ENCODE data around the gene PSMB8.

PSMB8 gene

DNA sequence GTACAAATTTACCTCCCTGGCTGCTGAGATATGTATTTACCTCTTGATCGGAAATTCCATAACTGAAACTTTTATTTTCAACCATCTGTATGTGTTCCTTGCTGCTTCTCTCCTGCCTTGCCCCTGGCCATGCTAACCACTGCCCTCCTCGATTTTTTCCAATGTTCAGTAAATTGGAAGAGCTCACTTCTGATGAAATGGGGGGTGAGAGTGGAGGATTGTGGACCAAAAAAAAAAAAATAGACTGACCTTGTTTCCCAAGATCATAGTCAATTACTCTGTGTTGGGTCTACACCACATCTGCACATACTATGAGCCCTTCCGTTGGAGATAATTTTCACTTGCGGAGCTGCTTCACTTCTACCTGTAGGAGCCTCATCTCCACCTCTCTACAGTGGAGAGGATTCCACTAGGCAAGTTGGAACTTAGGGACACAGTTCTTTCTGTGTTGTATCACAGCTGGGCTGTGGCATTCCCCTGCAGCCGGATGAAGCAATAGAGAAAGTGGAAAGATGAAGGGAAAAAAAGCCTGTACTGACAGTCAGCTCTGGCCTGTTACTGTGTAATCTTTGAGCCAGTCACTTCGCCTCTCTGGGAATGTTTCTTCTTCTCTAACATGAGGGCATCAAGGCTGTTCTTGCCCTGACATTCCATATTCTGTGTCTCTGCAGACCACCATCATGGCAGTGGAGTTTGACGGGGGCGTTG lies 11.8 kb upstream of the PSMB8 start:
- no peak for DNase-seq (ENCODE audit: low read depth)

DNA sequence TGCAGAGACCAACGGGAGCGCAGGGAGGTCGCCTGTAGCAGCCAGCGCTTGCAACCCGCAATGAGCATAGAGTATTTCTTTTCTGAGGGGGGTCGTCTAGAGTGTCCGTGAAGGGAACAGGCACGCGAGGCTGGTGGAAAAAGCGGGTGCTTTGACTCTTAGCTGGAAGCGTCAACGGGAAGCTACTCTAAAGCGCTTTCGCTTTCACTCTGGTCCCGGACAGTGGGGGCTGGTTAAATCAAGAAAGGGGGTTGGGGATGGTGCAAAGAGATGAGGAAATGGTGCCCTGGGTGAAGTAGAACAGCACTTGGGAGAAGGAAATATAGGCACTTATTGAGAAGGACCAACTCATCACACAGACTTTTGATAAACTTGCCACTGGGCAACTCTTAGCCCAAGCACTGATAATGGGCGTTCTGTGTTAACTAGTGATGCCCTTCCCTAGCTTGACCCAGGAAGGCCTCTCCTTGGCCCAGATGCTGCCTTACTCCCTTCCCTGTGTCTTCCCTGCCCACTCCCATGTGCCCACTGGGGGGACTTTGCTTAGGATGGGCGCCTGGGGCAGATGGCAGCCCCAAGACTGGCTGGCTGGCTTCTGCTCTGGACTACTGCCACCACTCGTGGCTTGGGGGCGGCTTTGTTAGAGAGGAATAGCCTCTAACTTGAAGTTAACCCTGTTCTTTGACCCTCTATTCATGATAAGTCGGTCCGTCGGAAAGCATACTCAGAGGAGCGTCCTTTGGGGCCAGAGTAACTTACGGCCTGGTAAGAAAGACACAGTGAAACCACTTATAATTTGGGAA lies 10.7 kb upstream of the PSMB8 start:
- DNase-seq (ENCODE audit: low read depth) = peak; percentile 61

DNA sequence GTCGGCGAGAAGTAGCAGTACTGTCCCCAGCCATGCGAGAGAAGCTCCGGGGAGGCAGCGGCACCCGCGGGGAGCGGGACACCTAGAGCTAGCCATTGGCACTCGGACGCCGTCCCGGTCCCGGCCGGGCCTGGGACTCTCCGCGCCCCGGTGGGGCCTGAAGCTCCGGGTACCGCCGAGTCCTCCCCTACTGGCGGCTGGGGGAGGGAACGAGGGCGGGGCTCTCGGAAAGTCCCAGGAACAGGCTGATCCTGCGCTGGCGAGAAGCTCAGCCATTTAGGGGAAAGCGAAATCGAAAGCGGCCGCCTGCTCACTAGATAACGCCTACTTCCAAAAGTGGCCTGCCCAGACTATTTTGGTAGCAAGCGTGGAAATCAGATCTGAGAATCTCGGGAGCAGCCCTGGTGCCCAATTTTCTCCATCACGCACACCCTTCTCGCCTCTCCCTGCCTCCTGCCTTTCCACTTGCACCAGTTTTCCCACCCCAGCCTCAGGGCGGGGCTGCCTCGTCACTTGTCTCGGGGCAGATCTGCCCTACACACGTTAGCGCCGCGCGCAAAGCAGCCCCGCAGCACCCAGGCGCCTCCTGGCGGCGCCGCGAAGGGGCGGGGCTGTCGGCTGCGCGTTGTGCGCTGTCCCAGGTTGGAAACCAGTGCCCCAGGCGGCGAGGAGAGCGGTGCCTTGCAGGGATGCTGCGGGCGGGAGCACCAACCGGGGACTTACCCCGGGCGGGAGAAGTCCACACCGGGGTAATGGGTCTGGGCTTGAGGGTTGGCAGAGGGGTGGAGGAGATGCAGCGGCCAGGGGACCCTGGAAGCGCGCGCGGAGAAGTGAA lies 9.9 kb upstream of the PSMB8 start, which contains the start of the genes PSMB9 and TAP1:
TSS of gene PSMB9 (plus strand) at position 652 of the 835 bp plus-strand sequence. CDS start at position 690, 38 bp downstream.
TSS of gene TAP1 (minus strand) at position 164 of the 835 bp plus-strand sequence. CDS start at position 96, 68 bp downstream.
- peak; percentile 94 for DNase-seq (ENCODE audit: low read depth)

DNA sequence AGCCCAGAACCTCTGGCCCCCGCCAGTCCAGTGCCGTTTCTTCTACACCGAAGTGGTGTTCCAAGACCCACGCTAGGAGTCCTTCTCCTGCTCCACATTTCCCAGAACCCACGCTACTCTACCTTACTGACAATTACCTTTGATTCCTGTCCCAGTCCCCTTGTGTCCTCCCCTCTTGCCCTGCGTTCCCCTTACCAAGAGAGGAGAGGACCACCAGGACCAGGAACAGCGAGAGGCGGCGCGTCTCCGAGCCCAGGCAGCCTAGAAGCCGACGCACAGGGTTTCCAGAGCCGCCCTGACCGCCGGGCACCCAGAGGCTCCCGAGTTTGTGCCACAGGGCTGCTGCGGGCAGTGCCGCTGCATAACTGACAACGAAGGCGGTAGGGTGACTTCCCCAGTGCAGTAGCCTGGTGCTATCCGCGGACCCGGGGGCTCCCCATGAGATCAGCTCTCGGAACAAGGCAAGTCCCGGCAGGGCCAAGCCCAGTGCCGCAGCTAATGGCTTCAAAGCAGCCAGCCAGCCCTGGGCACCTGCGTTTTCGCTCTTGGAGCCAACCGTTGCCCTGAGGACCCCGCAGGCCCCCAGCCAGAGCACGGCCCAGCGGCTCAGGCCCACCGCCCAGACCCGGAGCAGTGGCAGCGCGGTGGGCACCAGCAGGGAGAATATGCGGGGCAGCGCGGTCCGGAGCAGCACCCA lies 9.1 kb upstream of the PSMB8 start:
- no peak for DNase-seq (ENCODE audit: low read depth)

DNA sequence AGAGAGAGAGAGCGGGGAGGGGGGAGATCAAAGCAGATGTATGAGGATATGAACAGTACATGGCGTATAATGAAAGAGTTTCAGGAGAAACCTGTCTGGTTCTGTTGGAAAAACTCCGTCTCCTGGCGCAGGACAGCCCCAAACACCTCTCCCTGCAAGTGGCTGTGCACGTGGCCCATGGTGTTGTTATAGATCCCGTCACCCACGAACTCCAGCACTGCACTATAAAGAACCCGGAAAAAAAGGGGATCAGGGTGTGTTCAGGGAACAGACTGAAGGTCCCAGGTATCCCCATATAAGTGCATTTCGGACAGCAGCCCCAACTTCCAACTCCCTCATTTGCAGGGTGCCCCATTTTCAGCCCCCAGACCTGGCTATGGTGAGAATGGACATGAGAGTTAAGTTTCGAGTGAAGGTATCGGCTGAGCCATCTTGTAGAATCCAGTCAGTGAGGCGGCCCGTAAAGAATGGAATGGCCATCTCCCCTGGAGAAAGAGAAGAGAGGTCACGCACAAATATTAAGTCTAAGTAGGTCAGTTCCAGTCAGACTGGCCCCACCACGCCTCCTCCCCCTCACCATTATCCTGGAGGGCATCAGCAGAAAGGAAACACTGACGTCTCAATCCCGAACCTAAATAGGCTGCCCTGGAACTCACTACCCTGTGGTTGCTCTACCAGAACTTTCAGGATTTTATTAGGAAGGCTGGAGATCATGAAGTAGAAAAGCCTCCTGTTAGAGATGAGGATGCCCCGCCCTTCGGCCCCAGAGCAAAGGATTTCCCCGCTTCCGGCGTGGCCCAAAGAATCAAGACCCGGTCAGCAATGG lies 8.4 kb upstream of the PSMB8 start:
- DNase-seq (ENCODE audit: low read depth) = no peak

DNA sequence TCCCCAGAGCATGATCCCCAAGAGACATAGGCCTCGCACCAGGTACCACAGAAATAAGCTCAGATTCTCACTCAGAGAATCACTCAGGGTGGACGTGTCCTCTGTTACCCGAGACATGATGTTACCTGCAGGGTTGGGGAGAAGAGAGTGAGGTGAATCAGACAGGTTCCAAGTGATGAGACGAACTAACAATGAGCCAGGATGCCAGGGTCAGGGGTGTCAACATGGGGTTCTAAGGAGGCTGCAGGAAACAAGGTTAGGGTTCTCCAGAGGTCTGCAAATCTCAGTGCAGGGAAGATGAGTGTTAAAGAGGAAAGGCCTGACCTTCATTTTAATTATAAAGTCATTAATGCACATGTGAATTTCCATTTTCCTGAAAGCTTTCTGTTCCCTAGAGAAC lies 7.2 kb upstream of the PSMB8 start:
- no peak for DNase-seq (ENCODE audit: low read depth)

DNA sequence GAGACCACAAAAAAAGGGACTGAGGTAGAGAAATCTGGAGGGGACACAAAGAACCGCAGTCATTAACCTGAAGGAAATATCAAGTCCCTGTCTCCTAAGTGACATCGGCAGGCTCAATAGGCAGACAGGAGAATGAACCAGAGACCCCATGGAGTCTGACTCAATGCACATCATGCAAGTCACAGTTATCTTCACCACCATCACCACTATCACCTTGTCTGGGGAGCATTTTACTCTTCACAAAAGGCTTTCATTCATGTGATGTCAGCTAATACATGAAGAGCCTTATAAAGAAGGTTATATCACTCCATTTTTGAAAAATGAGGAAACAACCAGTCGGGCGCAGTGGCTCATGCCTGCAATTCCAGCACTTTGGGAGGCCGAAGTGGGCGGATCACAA lies 5.3 kb upstream of the PSMB8 start:
- DNase-seq (ENCODE audit: low read depth) = no peak

DNA sequence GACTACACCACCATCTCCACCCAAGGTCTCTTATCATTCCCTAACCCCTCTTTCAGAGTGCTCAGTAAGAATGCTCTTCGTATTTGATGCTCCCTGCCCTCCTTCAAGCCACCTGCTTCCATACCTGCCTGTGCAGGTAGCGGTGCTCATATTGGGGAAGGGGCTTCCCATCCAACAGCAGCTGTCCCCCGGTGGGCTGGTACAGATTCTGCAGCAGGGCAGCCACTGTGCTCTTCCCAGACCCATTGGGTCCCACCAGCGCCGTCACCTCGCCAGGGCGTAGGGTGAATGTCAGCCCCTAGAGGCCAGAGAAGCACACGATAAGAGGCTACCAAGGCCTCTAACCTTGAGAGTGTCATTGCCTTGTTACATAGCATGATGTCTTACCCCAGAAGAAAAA lies 3.9 kb upstream of the PSMB8 start:
- no peak for DNase-seq (ENCODE audit: low read depth)

DNA sequence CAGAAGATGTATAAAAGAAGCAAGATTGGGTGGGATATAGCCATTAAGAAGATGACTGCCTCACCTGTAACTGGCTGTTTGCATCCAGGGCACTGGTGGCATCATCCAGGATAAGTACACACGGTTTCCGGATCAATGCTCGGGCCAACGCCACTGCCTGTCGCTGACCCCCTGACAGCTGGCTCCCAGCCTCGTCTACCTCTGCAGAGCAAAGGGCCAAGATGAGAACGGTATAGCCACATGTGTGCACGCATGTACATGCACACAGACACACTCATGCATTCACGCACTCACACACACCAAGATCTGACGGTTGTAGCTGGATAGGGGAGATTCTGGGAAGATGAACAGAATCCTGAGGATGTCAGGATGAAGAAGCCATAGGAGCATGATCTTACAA lies 3.2 kb upstream of the PSMB8 start:
- no peak for DNase-seq (ENCODE audit: low read depth)

DNA sequence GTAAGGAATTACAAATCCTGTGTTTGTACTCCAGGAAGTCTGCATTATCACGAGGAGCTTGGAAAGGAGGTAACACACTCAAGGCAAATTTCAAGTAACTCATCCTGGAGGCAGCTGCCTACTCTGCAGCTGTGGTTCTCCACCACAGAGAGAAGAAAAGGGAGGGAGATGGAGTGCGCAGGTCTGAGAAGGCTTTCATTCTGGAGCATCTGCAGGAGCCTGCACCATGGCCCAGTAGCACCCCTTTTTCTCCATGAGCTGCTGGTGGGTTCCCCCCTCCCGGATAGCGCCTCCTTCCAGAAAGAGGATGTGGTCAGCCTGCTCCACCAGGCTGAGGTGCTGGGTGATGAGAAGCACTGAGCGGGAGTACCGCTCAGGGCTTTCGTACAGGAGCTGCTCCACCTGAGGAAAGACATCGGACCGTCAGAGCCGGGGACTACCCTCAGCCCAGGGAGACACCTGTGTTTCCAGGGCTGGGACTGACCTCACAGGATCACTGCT lies 1.6 kb upstream of the PSMB8 start:
- peak; percentile 35 for DNase-seq (ENCODE audit: low read depth)

DNA sequence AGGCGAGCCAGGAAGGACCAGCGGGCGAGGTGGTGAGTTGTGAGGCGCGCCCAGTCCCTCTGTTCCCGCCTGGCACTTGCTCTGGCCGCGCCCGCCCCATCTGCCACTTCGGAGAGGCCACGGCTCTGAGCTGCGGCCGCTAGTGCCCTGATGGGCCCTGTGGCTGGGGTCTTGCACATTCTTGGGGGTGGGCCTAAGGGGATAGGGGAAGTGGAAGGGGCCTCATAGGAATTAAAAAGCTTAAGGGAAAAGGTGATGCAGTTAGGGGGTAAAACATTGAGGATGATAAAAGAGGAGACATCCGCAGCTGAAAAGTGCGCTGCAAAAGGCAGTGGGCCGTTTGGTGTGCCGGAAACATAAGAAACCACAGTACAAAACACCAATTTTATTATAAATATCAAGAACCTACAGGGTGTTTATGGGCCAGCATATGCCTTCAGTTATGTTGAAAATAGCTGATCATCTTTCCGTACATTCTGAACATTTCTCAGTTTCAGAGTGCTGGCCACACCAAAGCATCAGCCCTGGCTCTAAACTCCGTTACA lies 1.1 kb upstream of the PSMB8 start:
- DNase-seq (ENCODE audit: low read depth) = no peak

DNA sequence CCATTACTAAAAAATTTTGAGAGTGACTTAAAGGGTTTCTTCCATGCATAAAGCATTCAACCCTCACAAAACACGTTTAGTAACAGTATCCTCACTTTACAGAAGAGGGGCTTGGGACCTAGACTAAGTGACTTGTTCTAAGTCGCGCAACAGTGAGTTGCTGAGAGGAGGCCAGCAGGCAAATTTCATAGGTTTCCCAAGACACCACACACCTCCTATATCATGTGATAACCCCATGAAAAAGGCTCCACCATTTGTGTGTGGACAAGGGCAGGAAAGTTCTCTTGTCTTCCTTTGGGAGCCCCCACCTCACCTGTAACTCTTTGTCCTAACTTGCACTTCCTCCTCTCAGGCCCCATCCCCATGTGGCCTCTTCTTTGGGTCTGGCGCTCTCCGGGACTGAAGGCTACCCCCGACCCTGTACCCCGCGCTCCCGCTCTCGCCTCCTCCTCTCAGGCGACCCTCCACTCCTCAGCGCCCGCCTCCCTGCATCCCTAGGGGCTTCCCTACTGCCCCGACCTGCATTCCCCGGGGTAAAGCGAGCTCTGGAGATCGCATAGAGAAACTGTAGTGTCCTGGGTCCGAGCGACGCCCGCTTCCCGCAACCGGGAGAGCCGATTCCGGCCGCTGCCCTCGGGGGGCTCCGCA lies 392 bp downstream of the PSMB8 start:
- DNase-seq (ENCODE audit: low read depth) = no peak

DNA sequence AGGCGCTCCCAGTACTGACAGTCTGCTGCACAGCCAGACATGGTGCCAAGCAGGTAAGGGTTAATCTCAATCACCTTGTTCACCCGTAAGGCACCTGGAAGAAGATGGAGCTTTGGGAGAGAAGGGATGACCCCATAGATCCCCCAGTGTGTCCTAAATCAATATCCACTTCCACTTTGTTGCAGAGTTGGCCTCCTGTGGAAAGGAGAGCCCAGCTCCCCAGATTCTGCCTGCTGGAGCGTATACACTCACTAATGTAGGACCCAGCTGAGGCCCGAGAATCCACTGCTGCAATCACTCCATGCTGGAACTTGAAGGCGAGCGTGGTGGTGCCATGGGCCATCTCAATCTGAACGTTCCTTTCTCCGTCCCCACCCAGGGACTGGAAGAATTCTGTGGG lies 1.2 kb downstream of the PSMB8 start:
- no peak for DNase-seq (ENCODE audit: low read depth)

DNA sequence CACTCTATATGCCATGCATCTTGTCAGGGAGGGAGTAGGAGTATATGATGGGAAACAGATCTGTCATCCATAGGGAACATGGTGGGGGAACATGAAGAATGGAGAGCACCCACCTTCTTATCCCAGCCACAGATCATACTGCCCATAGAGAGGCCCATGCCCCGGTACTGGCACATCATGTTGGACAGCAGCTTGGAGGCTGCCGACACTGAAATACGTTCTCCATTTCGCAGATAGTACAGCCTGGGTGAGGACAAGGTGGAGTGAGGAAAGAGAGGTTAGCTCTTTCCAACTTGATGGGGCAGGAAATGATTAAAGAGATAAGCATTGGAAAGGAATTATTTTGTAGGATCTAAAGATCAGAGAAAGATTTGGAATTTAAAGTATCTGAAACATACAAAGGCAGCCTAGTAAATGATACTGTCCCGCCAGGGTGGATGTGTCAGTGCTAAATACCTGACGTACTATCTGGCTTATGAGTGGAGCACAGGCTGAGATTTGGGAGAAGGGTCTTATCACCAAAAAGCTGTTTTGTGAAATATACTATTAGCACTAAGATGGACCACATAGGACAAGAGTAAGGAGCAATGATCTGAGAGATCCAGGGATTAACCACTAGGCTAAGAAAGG lies 1.7 kb downstream of the PSMB8 start:
- DNase-seq (ENCODE audit: low read depth) = no peak

DNA sequence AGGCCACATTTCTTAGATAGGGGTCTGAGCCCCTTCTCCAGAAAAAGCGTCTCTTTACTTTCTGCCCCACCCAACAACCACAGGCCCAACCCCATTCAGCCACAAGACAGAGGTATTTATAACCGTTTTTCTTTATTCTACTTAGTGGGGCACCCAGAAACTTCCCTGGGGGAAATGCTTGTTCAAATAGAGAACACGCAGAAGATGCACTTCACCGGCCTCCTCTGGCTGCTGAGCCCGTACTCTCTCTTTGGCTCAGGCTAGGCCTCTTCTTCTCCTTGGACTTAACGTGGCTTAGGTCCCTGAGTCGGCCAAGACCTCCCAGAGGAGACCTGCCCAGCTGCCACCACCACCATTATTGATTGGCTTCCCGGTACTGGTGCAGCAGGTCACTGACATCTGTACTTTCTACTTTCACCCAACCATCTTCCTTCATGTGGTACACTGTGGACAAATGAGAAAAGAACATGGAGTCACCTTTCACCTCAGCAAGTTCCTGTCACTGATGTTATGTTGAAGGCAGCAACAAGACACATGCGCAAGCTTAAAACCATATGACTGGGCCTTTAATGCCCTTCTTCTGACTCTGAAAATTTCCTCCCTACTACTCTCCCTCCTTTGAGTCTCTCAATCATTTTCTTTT lies 3.1 kb downstream of the PSMB8 start:
- no peak for DNase-seq (ENCODE audit: low read depth)

DNA sequence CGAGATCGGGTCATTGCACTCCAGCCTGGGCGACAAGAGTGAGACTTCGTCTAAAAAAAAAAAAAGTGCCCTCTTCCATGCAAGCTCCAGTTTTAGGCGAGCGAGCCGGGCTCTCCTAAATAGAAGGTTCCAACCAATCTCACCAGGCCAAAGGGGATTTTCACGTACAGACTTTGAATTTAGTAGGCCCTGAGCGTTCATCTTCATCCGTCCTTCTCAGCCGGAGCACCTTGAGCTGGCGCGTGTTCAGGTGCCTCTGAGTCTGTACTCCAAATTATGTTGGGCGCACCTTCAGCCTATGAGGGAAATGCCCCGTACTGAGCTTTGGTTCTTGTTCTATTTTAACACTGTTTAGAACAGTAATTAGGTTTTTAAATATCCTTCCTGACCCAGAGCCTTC lies 4.5 kb downstream of the PSMB8 start:
- no peak for DNase-seq (ENCODE audit: low read depth)

DNA sequence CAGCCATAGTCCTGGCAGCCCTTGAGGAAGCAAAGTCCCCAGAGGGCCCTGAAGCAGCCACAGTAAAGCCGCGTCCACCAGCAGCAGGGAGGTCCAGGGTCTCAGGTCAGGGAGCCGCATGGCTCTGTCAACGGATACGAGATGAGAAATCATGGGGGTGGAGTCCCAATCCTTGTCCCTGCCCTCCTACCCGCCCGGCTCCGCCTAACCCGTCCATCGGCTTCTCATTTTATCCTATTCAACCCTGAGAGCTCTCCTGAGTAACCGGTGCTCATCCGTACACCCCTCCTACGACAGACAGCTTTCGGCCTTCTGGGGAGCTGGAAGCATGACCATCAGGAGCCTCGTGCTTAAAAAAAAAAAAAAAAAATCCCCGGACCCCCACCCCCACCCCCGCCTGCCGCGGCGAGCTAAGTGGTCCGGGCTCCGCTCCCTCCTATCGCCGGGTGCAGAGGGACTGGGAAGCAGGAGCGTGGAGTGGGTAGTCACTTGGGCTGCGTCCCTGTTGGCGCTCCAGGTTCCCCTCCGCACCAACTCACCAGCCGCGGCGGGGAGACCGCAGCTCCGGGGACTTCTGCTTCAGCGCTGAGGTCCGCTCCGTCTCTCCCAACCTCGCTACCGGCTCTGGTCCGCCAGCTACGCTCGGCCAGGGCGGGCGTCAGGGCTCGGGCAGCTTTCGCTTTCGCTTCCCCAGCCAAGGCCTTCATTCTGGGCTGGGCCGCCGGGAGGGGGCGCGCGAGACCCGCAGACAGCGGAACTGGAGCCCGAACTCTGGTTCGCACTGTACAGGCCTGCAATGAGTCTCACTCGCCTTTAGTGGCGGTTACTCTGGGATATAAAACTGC lies 5.5 kb downstream of the PSMB8 start, which contains the start of gene TAP2:
TSS of gene TAP2 (minus strand) at position 626 of the 845 bp plus-strand sequence. CDS start at position 120, 506 bp downstream.
- DNase-seq (ENCODE audit: low read depth) = peak; percentile 94

DNA sequence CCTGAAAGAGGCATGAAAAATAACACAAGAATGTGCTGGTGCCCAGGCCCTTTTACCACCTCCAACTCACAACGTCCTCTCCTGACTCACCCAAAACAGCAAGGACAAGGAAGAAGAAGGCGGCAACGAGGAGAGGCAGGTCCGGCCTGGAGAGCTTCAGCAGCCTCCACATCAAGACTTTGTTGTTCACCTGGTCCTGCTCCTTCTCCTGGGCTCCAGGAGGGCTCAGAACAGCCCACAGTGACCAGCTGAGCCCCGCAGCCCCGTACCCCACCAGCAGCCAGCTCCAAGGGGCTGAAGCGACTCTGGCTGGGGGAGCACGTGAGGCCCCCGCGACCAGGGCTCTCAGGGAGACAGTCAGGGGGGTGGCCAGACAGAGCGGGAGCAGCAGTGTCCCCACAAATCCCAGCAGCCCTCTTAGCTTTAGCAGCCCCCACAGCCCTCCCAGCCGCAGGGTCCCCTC lies 6.2 kb downstream of the PSMB8 start:
- DNase-seq (ENCODE audit: low read depth) = no peak
